HFF-Myc (cell line): ENCODE measurements around the gene BCAN.

ENCODE experiments used
- DNase-seq: peaks from one replicate; pipeline ENCODE4 v3.0.0-alpha.2; 2011; ENCODE audit warnings: low read depth; ENCODE audit errors: extremely low read depth
- H3K4me3 ChIP-seq: replicated peaks from 2 replicates; pipeline ENCODE4 v1.5.1; 2011; ENCODE audit warnings: low read depth, mild to moderate bottlenecking, control low read depth, low read length
- TF ChIP-seq, protein P1 (sequence below): IDR thresholded peaks from 2 replicates; pipeline ENCODE4 v1.5.1; 2012; ENCODE audit warnings: mild to moderate bottlenecking, low read depth, low read length, control low read depth; ENCODE audit errors: missing control alignments

BCAN gene

DNA sequence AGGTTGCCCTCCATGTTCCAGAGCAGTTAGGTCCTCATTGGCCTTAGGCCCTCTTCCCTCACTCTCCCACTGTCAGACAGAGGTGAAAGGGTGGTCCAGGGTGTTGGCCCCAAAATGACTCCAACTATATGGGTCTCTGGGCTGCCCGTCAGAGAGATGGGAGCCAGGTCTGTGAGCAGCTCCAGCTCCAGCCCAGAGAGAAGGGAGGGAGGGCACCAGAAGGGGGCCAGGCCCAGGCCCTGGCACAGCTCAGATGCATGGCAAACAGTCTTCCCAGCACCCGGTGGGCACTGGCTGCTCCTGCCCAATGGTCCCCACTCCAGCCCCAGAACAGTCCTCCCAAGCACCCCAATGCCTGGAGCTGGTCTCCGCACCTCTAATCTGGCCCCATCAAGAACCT lies 2.2 kb downstream of the BCAN start:
- H3K4me3 ChIP-seq, result no peak overlapping the region
- DNase-seq, result no peak
- TF ChIP-seq, protein P1, sequence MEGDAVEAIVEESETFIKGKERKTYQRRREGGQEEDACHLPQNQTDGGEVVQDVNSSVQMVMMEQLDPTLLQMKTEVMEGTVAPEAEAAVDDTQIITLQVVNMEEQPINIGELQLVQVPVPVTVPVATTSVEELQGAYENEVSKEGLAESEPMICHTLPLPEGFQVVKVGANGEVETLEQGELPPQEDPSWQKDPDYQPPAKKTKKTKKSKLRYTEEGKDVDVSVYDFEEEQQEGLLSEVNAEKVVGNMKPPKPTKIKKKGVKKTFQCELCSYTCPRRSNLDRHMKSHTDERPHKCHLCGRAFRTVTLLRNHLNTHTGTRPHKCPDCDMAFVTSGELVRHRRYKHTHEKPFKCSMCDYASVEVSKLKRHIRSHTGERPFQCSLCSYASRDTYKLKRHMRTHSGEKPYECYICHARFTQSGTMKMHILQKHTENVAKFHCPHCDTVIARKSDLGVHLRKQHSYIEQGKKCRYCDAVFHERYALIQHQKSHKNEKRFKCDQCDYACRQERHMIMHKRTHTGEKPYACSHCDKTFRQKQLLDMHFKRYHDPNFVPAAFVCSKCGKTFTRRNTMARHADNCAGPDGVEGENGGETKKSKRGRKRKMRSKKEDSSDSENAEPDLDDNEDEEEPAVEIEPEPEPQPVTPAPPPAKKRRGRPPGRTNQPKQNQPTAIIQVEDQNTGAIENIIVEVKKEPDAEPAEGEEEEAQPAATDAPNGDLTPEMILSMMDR, result no peak

DNA sequence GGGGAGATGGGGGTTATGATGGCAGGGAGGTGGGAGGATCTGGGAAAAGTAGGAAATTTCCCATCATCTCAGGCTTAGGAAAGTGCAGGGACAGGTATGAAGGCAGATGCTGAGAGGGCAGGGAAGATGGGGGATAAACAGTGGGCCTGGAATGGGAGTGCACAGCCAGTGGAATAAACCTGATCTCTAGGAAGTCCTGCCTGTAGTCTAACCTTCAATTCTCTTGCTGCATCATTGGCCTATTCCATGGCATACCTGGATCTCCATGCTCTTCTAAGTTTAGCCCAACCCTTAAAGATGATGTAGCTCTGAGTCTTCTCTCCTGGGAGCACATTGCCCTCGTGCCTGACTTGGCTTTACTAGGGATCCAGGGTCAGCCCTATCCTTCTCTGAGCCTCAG lies 2.7 kb downstream of the BCAN start:
- no peak for DNase-seq

DNA sequence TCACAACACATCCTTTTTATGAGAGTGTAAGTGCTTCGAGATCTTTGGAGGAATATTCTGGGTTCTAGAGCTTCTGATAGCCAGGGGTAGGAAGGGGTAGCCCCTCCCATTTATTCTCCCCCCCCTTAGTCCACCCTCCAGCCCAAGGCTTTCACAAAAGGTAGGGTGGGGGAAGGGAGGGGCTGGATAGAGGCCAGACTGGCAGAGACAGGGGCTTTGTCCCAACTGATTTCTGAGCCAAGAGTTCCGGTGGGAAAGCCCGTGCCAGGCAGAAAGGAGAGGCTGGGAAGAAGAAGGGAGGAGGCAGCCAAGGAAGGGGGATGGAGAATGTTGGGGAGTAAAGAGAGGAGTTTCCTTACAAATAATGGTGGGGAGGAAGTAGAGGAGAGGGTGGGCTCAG lies 3.1 kb downstream of the BCAN start:
- H3K4me3 ChIP-seq, result no peak overlapping the region
- DNase-seq, result no peak
- TF ChIP-seq, protein P1, result no peak

More for the DNA sequence above, 2.7 kb downstream of the BCAN start:
- no peak overlapping the region for H3K4me3 ChIP-seq
- TF ChIP-seq, protein P1, result no peak

DNA sequence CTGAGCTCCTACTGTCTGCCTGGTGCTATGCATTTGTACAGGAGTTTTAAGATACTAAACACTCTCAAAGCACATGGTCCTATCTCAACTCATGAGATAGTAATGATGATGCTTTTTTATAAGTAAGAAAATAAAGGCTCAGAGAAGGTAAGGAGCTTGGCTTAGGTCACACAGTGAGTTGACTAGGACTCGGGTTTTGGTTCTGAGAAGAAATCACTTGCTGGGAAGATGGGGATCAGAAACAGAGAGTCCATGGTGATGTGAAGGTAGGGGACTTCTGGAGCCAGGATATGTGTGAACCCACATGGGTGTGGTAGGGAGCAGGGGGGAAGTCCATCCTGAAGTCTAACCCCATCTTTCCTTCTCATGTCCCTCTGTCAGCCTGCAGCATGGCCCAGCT lies 3.7 kb downstream of the BCAN start:
- no peak overlapping the region for H3K4me3 ChIP-seq
- TF ChIP-seq, protein P1, result no peak
- DNase-seq, result no peak

DNA sequence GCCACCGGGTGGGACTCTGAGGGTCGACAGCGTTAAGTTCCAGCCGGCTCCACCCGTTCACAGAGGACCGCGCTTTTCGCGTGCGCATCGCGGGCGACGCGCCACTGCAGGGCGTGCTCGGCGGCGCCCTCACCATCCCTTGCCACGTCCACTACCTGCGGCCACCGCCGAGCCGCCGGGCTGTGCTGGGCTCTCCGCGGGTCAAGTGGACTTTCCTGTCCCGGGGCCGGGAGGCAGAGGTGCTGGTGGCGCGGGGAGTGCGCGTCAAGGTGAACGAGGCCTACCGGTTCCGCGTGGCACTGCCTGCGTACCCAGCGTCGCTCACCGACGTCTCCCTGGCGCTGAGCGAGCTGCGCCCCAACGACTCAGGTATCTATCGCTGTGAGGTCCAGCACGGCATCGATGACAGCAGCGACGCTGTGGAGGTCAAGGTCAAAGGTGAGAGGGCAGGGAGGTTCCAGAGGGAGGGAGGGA lies 4.9 kb downstream of the BCAN start:
- H3K4me3 ChIP-seq, result no peak overlapping the region
- TF ChIP-seq, protein P1, result no peak
- no peak for DNase-seq

DNA sequence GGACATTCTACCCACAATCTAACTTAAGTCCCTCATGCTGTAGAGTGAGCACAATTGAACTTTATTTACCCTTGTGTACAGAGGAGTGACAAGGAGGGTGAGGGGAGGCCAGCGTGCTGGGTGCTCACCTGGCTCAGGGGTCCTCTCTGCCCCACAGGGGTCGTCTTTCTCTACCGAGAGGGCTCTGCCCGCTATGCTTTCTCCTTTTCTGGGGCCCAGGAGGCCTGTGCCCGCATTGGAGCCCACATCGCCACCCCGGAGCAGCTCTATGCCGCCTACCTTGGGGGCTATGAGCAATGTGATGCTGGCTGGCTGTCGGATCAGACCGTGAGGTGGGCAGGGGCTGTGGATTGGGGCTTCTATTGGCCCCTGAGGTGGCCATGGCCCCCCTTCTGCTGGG lies 5.4 kb downstream of the BCAN start:
- TF ChIP-seq, protein P1, result no peak
- no peak for DNase-seq
- no peak overlapping the region for H3K4me3 ChIP-seq

DNA sequence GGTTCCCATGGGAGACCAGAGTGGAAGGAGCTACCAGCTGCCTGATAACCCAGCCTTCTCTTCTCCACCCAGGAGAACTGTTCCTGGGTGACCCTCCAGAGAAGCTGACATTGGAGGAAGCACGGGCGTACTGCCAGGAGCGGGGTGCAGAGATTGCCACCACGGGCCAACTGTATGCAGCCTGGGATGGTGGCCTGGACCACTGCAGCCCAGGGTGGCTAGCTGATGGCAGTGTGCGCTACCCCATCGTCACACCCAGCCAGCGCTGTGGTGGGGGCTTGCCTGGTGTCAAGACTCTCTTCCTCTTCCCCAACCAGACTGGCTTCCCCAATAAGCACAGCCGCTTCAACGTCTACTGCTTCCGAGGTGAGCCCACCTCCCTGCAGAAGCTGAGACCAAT lies 6.6 kb downstream of the BCAN start:
- TF ChIP-seq, protein P1, result no peak
- H3K4me3 ChIP-seq, result no peak overlapping the region
- DNase-seq, result no peak
